H9 (cell line): ENCODE results near the gene NPRL2. TPM values are rescaled to one million over a fixed set of nuclear protein-coding genes. Genes with fewer than 3 reads are reported as not detected.

Experiments used
- DNase-seq: peaks from one replicate; pipeline ENCODE4 v3.0.0-alpha.2; 2017
- H2AFZ ChIP-seq: one replicate; pipeline ENCODE4 v1.6.1; 2013; ENCODE audit warnings: mild to moderate bottlenecking, low read length, control low read depth, moderate library complexity
- H2AK5ac ChIP-seq: 2 replicates; pipeline ENCODE4 v1.6.1; 2013; ENCODE audit warnings: low read length, control low read depth, mixed read lengths; ENCODE audit not compliant: insufficient read length
- H2BK120ac ChIP-seq: one replicate; pipeline ENCODE4 v1.6.1; 2013; ENCODE audit warnings: low read depth, mild to moderate bottlenecking, low read length, control low read depth, inconsistent platforms; ENCODE audit not compliant: poor library complexity, severe bottlenecking
- H2BK12ac ChIP-seq: 2 replicates; pipeline ENCODE4 v1.6.1; 2013; ENCODE audit warnings: low read length, control low read depth, mixed read lengths, low read depth; ENCODE audit not compliant: insufficient read length
- H2BK15ac ChIP-seq: 2 replicates; pipeline ENCODE4 v1.6.1; 2013; ENCODE audit warnings: low read depth, low read length, control low read depth
- H2BK20ac ChIP-seq: one replicate; pipeline ENCODE4 v1.6.1; 2013; ENCODE audit warnings: low read depth, mild to moderate bottlenecking, low read length, control low read depth, inconsistent platforms; ENCODE audit not compliant: poor library complexity, severe bottlenecking
- H2BK5ac ChIP-seq: 2 replicates; pipeline ENCODE4 v1.6.1; 2013; ENCODE audit warnings: low read length, control low read depth, mixed read lengths; ENCODE audit not compliant: insufficient read length
- H3K14ac ChIP-seq: 2 replicates; pipeline ENCODE4 v1.6.1; 2013; ENCODE audit warnings: low read length, control low read depth; ENCODE audit not compliant: insufficient read depth
- H3K18ac ChIP-seq: 2 replicates; pipeline ENCODE4 v1.6.1; 2013; ENCODE audit warnings: low read depth, mild to moderate bottlenecking, mixed read lengths, low read length, control low read depth; ENCODE audit not compliant: insufficient read length
- H3K23ac ChIP-seq: 2 replicates; pipeline ENCODE4 v1.6.1; 2013; ENCODE audit warnings: low read length, control low read depth, mixed read lengths, low read depth; ENCODE audit not compliant: insufficient read length
- H3K23me2 ChIP-seq: 2 replicates; pipeline ENCODE4 v1.6.1; 2013; ENCODE audit warnings: low read depth, mild to moderate bottlenecking, mixed read lengths, low read length, control low read depth; ENCODE audit not compliant: insufficient read length, poor library complexity, severe bottlenecking
- H3K27ac ChIP-seq: 2 replicates; pipeline ENCODE4 v1.5.1; 2013; ENCODE audit warnings: low read length, control low read depth, mixed read lengths, low read depth; ENCODE audit not compliant: insufficient read length
- H3K27me3 ChIP-seq: 2 replicates; pipeline ENCODE4 v1.6.1; 2013; ENCODE audit warnings: low read length, control low read depth, inconsistent platforms; ENCODE audit not compliant: insufficient read depth
- H3K4ac ChIP-seq: 2 replicates; pipeline ENCODE4 v1.6.1; 2013; ENCODE audit warnings: low read depth, mild to moderate bottlenecking, control low read depth, inconsistent platforms, low read length, moderate library complexity
- H3K4me1 ChIP-seq: 2 replicates; pipeline ENCODE4 v1.6.1; 2013; ENCODE audit warnings: low read length, control low read depth, inconsistent platforms; ENCODE audit not compliant: insufficient read depth
- H3K4me2 ChIP-seq: 2 replicates; pipeline ENCODE4 v1.6.1; 2013; ENCODE audit warnings: low read length, control low read depth, mixed read lengths; ENCODE audit not compliant: insufficient read length, insufficient read depth
- H3K56ac ChIP-seq: 2 replicates; pipeline ENCODE4 v1.6.1; 2013; ENCODE audit warnings: low read depth, mild to moderate bottlenecking, mixed read lengths, low read length, control low read depth; ENCODE audit not compliant: insufficient read length
- H3K79me1 ChIP-seq: 2 replicates; pipeline ENCODE4 v1.6.1; 2013; ENCODE audit warnings: low read depth, mild to moderate bottlenecking, moderate library complexity, low read length, control low read depth, inconsistent platforms; ENCODE audit not compliant: insufficient read depth, poor library complexity, severe bottlenecking
- H3K79me2 ChIP-seq: 2 replicates; pipeline ENCODE4 v1.6.1; 2013; ENCODE audit warnings: low read length, control low read depth, inconsistent platforms; ENCODE audit not compliant: insufficient read depth
- H3K9ac ChIP-seq: 2 replicates; pipeline ENCODE4 v1.6.1; 2013; ENCODE audit warnings: low read length, control low read depth, mixed read lengths; ENCODE audit not compliant: insufficient read length; ENCODE audit errors: extremely low read depth
- H3K9me3 ChIP-seq: one replicate; pipeline ENCODE4 v1.6.1; 2013; ENCODE audit warnings: low read depth, low read length, inconsistent platforms; ENCODE audit not compliant: control insufficient read depth
- H3T11ph ChIP-seq: one replicate; pipeline ENCODE4 v1.6.1; 2013; ENCODE audit warnings: mild to moderate bottlenecking, low read length, control low read depth, inconsistent platforms
- H4K20me1 ChIP-seq: one replicate; pipeline ENCODE4 v1.6.1; 2013; ENCODE audit not compliant: control insufficient read depth, insufficient read length, insufficient read depth
- H4K5ac ChIP-seq: 2 replicates; pipeline ENCODE4 v1.6.1; 2013; ENCODE audit warnings: low read depth, mild to moderate bottlenecking, mixed read lengths, low read length, control low read depth; ENCODE audit not compliant: insufficient read length
- H4K8ac ChIP-seq: replicated peaks from 2 replicates; pipeline ENCODE4 v1.6.1; 2013; ENCODE audit warnings: low read length, control low read depth, mixed read lengths, low read depth; ENCODE audit not compliant: insufficient read length
- H4K91ac ChIP-seq: 2 replicates; pipeline ENCODE4 v1.6.1; 2013; ENCODE audit warnings: low read depth, mild to moderate bottlenecking, moderate library complexity, mixed read lengths, low read length, control low read depth; ENCODE audit not compliant: insufficient read length
- H3K27ac Mint-ChIP-seq, 3 experiments: 2 replicates in 2 of 3; 3 replicates in 1 of 3; pipeline ENCODE4 v1.8.0; 2020 to 2021; ENCODE audit warnings: mixed read lengths in 3 of 3, mild to moderate bottlenecking in 1 of 3, moderate library complexity in 1 of 3
- H3K27me3 Mint-ChIP-seq: 2 replicates; pipeline ENCODE4 v1.8.0; 2021; ENCODE audit warnings: low read depth, mild to moderate bottlenecking, moderate library complexity, mixed read lengths
- H3K36me3 Mint-ChIP-seq, 3 experiments: 2 replicates in 2 of 3; 3 replicates in 1 of 3; pipeline ENCODE4 v1.8.0; 2020 to 2021; ENCODE audit warnings: low read depth in 3 of 3, mixed read lengths in 3 of 3; ENCODE audit not compliant: insufficient read depth in 1 of 3
- H3K4me1 Mint-ChIP-seq, 2 experiments: 2 replicates each; pipeline ENCODE4 v1.8.0; 2020; ENCODE audit warnings: mixed read lengths in 2 of 2
- H3K4me3 Mint-ChIP-seq, 2 experiments: 2 replicates in 1 of 2; 3 replicates in 1 of 2; pipeline ENCODE4 v1.8.0; 2020 to 2021; ENCODE audit warnings: mild to moderate bottlenecking in 2 of 2, mixed read lengths in 2 of 2, moderate library complexity in 1 of 2
- H3K9me3 Mint-ChIP-seq, 2 experiments: 2 replicates in 1 of 2; 3 replicates in 1 of 2; pipeline ENCODE4 v1.8.0; 2020; ENCODE audit warnings: mild to moderate bottlenecking in 2 of 2, mixed read lengths in 2 of 2, moderate library complexity in 1 of 2
- WGBS: extraction: QIAGEN DNeasy Blood & Tissue Kit; methylation state at CpG from one replicate; pipeline ENCODE4 v1.1.7; 2013; ENCODE audit warnings: missing lambda C conversion rate, low lambda C conversion rate, mixed read lengths; ENCODE audit not compliant: insufficient read length; ENCODE audit errors: extremely low coverage; 5-methylcytosine and 5-hydroxymethylcytosine counted together
- total RNA-seq: library from RNA; stranded (reverse); gene quantifications from 2 replicates; pipeline ENCODE4 v1.2.1, GENCODE V29; 2021
- TF ChIP-seq, protein P1 (sequence below): fragments of 200-600 bp; sonication (generic); conservative IDR thresholded peaks from 3 replicates; pipeline ENCODE4 v1.8.0; 2021; ENCODE audit warnings: antibody characterized with exemption, mild to moderate bottlenecking

Gene NPRL2
- total RNA-seq, 1 experiment from 2014 or later: 23.4 TPM

DNA sequence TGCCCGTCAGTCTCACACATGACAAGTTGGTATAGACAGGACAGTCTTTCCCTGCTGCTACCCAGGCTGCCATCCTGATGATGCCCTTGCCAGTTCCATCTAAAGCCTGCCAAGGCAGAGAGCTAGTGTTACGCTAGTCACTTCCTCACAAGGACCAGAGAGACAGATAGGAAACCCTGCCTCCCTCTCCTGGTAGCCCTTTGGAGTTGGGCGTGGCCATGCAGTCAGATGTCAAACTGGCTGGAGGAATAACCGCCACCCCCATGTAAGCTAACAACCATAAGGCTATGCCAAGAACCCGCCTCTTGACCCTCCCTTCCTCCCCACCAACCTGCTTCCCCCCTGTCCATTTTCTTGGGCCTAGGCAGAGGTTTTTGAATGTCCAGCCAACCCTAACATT is 6.0 kb upstream of the NPRL2 start:
- no CpG with 5 or more reads among the region's 5 CpGs for WGBS
- Histone ChIP-seq H3K4ac (no peak overlapping the region), H2AK5ac (no peak overlapping the region), H3T11ph (no peak overlapping the region), H2BK5ac (no peak overlapping the region), H2BK120ac (no peak overlapping the region), H2AFZ (no peak overlapping the region), H4K5ac (no peak overlapping the region), H3K56ac (no peak overlapping the region), H2BK15ac (no peak overlapping the region), H3K9ac (no peak overlapping the region), H3K14ac (no peak overlapping the region), H4K91ac (no peak overlapping the region), H3K4me1 (peaks cover 4% of the 10 kb centered on the region; the same call in 1 of the 2 replicates), H2BK20ac (no peak overlapping the region), H4K20me1 (no peaks in the 10 kb centered on the region), H3K79me1 (peaks cover 6% of the 10 kb centered on the region), H3K27me3 (no peaks in the 10 kb centered on the region), H3K18ac (no peak overlapping the region), H3K23me2 (peaks cover 5% of the 10 kb centered on the region), H3K27ac (no peak overlapping the region), H3K9me3 (no peaks in the 10 kb centered on the region), H3K4me2 (no peak overlapping the region), H3K79me2 (peaks cover 9% of the 10 kb centered on the region; the same call in 1 of the 2 replicates), H2BK12ac (no peak overlapping the region), H4K8ac (no peak overlapping the region), H3K23ac (no peak overlapping the region)
- TF ChIP-seq, protein P1, sequence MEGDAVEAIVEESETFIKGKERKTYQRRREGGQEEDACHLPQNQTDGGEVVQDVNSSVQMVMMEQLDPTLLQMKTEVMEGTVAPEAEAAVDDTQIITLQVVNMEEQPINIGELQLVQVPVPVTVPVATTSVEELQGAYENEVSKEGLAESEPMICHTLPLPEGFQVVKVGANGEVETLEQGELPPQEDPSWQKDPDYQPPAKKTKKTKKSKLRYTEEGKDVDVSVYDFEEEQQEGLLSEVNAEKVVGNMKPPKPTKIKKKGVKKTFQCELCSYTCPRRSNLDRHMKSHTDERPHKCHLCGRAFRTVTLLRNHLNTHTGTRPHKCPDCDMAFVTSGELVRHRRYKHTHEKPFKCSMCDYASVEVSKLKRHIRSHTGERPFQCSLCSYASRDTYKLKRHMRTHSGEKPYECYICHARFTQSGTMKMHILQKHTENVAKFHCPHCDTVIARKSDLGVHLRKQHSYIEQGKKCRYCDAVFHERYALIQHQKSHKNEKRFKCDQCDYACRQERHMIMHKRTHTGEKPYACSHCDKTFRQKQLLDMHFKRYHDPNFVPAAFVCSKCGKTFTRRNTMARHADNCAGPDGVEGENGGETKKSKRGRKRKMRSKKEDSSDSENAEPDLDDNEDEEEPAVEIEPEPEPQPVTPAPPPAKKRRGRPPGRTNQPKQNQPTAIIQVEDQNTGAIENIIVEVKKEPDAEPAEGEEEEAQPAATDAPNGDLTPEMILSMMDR: no peak
- Mint-ChIP-seq H3K27ac (no peak overlapping the region), H3K27me3 (no peaks in the 10 kb centered on the region; the same call in 1 of the 2 replicates), H3K9me3 (no peaks in the 10 kb centered on the region), H3K4me3 (peak overlapping the region in 1 of 2 experiments; percentile 42; a peak in 3 of 5 replicates), H3K4me1 (peaks cover 29 to 32% of the 10 kb centered on the region in 2 experiments), H3K36me3 (peaks cover 13 to 28% (median 27%) of the 10 kb centered on the region in 3 experiments)
- no peak for DNase-seq
